HepG2 (cell line): ENCODE data around the gene ECM1. TPM values are rescaled to one million over a fixed set of nuclear protein-coding genes. Genes with fewer than 3 reads are reported as not detected.
A peak's percentile ranks its signal among the peaks of the same experiment; 100 is the strongest.

Experiments
- CHCHD3 ChIP-seq: sonication (generic); formaldehyde crosslinking; IDR thresholded peaks from 2 replicates; pipeline ENCODE4 v1.8.0; 2022; ENCODE audit warnings: mild to moderate bottlenecking, missing genetic modification reagents, moderate library complexity
- DMAP1 ChIP-seq: IDR thresholded peaks from 2 replicates; pipeline ENCODE4 v1.6.1; 2016
- MAZ ChIP-seq, 2 experiments: sonication (generic) in 1 of 2; formaldehyde crosslinking in 1 of 2; IDR thresholded peaks; 2 replicates each; pipeline versions ENCODE4 v1.5.0 to v1.6.1; 2012 to 2020; ENCODE audit warnings: low read depth in 2 of 2, mild to moderate bottlenecking in 2 of 2, borderline replicate concordance in 1 of 2, improper control_type of control experiment in 1 of 2, low read length in 1 of 2, missing genetic modification reagents in 1 of 2, moderate library complexity in 1 of 2
- MXI1 ChIP-seq: IDR thresholded peaks from 3 replicates; pipeline ENCODE4 v1.6.1; 2012; ENCODE audit warnings: low read depth, low read length, inconsistent platforms, borderline replicate concordance
- NR2C2 ChIP-seq: sonication (generic); formaldehyde crosslinking; IDR thresholded peaks from 2 replicates; pipeline ENCODE4 v1.4.0; 2020; ENCODE audit warnings: missing genetic modification reagents, mild to moderate bottlenecking, moderate library complexity, borderline replicate concordance
- PPARG ChIP-seq: conservative IDR thresholded peaks from 2 replicates; pipeline ENCODE4 v1.6.1; 2016; ENCODE audit warnings: missing biosample characterization, missing genetic modification reagents
- REL ChIP-seq: sonication (generic); formaldehyde crosslinking; conservative IDR thresholded peaks from 2 replicates; pipeline ENCODE4 v1.8.0; 2022; ENCODE audit warnings: mild to moderate bottlenecking, missing genetic modification reagents, moderate library complexity
- ZBTB38 ChIP-seq: sonication (generic); formaldehyde crosslinking; IDR thresholded peaks from 2 replicates; pipeline ENCODE4 v1.5.1; 2020; ENCODE audit warnings: mild to moderate bottlenecking, missing genetic modification reagents
- ZC3H4 ChIP-seq: sonication (generic); formaldehyde crosslinking; IDR thresholded peaks from 2 replicates; pipeline ENCODE4 v1.4.0; 2020; ENCODE audit warnings: missing genetic modification reagents, borderline replicate concordance
- ZNF121 ChIP-seq: sonication (generic); formaldehyde crosslinking; IDR thresholded peaks from 2 replicates; pipeline ENCODE4 v1.5.0; 2020; ENCODE audit warnings: mild to moderate bottlenecking, missing genetic modification reagents
- ZNF362 ChIP-seq: sonication (generic); formaldehyde crosslinking; IDR thresholded peaks from 2 replicates; pipeline ENCODE4 v1.4.0; 2020; ENCODE audit warnings: missing genetic modification reagents, mild to moderate bottlenecking, borderline replicate concordance
- ZNF550 ChIP-seq: sonication (generic); formaldehyde crosslinking; IDR thresholded peaks from 2 replicates; pipeline ENCODE4 v1.4.0; 2020; ENCODE audit warnings: mild to moderate bottlenecking, missing genetic modification reagents, borderline replicate concordance
- ZNF589 ChIP-seq: sonication (generic); formaldehyde crosslinking; conservative IDR thresholded peaks from 2 replicates; pipeline ENCODE4 v1.8.0; 2022; ENCODE audit warnings: mild to moderate bottlenecking, moderate library complexity, missing genetic modification reagents
- ZNF770 ChIP-seq: sonication (generic); formaldehyde crosslinking; IDR thresholded peaks from 2 replicates; pipeline ENCODE4 v1.5.0; 2020; ENCODE audit warnings: mild to moderate bottlenecking, missing genetic modification reagents
- ZNF781 ChIP-seq: sonication (generic); formaldehyde crosslinking; IDR thresholded peaks from 2 replicates; pipeline ENCODE4 v1.5.1; 2020; ENCODE audit warnings: borderline replicate concordance, mild to moderate bottlenecking, missing genetic modification reagents; ENCODE audit errors: not compliant biosample characterization
- ZZZ3 ChIP-seq: sonication (generic); formaldehyde crosslinking; IDR thresholded peaks from 2 replicates; pipeline ENCODE4 v1.4.0; 2020; ENCODE audit warnings: missing genetic modification reagents, mild to moderate bottlenecking, borderline replicate concordance
- polyA plus RNA-seq, 8 experiments: library from polyadenylated mRNA; depleted of rRNA in 3 of 8; stranded (reverse) in 7 of 8; unstranded in 1 of 8; fragments of >200 nt; fragmentation: Illumina TruSeq in 4 of 8; extraction: Trizol in 4 of 8; gene quantifications; 2 replicates each; pipeline versions ENCODE4 v1.2.1 to v1.2.3, GENCODE V29; 2011 to 2016; ENCODE audit warnings: low read depth in 4 of 8, missing spikeins in 1 of 8, mixed read lengths in 1 of 8; ENCODE audit not compliant: insufficient read depth in 1 of 8
- total RNA-seq, 5 experiments: library from RNA; depleted of rRNA; stranded (reverse); fragments of >200 nt; fragmentation: Illumina TruSeq; extraction: Trizol; gene quantifications; 2 replicates each; pipeline ENCODE4 v1.2.3, GENCODE V29; 2016; ENCODE audit warnings: low read depth in 1 of 5
- TF ChIP-seq, protein P1 (sequence below): sonication (generic); formaldehyde crosslinking; IDR thresholded peaks from 2 replicates; pipeline ENCODE4 v1.4.0; 2020; ENCODE audit warnings: missing genetic modification reagents

The ECM1 gene
- total and polyA plus RNA-seq, 2 of the 13 experiments (the other 11 are each of a cell fraction or from before 2014, with no cell fraction given) = 0.42 to 1.0 TPM

GRCh38 chr1:150486966-150487762 lies 20.7 kb upstream of the ECM1 start, which contains the start of gene TARS2 (continued):
- TF ChIP-seq NR2C2 (CRISPR knock-in tag) (peak; percentile 60; the same call in 1 of the 2 replicates), REL (CRISPR knock-in tag) (peak; percentile 74; the same call in 1 of the 2 replicates), CHCHD3 (CRISPR knock-in tag) (no peak), MXI1 (peak; percentile 82; the same call in 1 of the 3 replicates), ZNF121 (CRISPR knock-in tag) (no peak), ZNF589 (CRISPR knock-in tag) (peak; percentile 77; the same call in 1 of the 2 replicates), ZNF770 (CRISPR knock-in tag) (peak; percentile 26; the same call in 1 of the 2 replicates), ZNF550 (CRISPR knock-in tag) (no peak), PPARG (CRISPR knock-in tag) (peak; percentile 60; the same call in 1 of the 2 replicates), ZBTB38 (CRISPR knock-in tag) (0 out of 2 replicates have a peak, but pooled peaks have one; percentile 48), ZNF781 (CRISPR knock-in tag) (peak; percentile 70), ZC3H4 (CRISPR knock-in tag) (no peak), DMAP1 (CRISPR knock-in tag) (peak; percentile 34; the same call in 1 of the 2 replicates), MAZ (IDR thresholded peaks at IDR 0.05; ENCODE audit: borderline replicate concordance, low read depth, low read length) (peak; percentile 63; the same call in 1 of the 2 replicates), MAZ (CRISPR knock-in tag; IDR thresholded peaks at IDR 0.05; ENCODE audit: low read depth) (peak; percentile 48; the same call in 1 of the 2 replicates), ZZZ3 (CRISPR knock-in tag) (peak; percentile 56; the same call in 1 of the 2 replicates), ZNF362 (CRISPR knock-in tag) (peak; percentile 56; the same call in 1 of the 2 replicates)
- TF ChIP-seq, protein P1, sequence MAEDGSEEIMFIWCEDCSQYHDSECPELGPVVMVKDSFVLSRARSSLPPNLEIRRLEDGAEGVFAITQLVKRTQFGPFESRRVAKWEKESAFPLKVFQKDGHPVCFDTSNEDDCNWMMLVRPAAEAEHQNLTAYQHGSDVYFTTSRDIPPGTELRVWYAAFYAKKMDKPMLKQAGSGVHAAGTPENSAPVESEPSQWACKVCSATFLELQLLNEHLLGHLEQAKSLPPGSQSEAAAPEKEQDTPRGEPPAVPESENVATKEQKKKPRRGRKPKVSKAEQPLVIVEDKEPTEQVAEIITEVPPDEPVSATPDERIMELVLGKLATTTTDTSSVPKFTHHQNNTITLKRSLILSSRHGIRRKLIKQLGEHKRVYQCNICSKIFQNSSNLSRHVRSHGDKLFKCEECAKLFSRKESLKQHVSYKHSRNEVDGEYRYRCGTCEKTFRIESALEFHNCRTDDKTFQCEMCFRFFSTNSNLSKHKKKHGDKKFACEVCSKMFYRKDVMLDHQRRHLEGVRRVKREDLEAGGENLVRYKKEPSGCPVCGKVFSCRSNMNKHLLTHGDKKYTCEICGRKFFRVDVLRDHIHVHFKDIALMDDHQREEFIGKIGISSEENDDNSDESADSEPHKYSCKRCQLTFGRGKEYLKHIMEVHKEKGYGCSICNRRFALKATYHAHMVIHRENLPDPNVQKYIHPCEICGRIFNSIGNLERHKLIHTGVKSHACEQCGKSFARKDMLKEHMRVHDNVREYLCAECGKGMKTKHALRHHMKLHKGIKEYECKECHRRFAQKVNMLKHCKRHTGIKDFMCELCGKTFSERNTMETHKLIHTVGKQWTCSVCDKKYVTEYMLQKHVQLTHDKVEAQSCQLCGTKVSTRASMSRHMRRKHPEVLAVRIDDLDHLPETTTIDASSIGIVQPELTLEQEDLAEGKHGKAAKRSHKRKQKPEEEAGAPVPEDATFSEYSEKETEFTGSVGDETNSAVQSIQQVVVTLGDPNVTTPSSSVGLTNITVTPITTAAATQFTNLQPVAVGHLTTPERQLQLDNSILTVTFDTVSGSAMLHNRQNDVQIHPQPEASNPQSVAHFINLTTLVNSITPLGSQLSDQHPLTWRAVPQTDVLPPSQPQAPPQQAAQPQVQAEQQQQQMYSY (CRISPR knock-in tag) = no peak
